ENCODE measurements around the gene ANXA11. TPM values are rescaled to one million over a fixed set of nuclear protein-coding genes. Genes with fewer than 3 reads are reported as not detected.

ANXA11 gene
- total and polyA plus RNA-seq, 2 experiments from 2014 or later = 42.3 to 70.0 TPM

DNA sequence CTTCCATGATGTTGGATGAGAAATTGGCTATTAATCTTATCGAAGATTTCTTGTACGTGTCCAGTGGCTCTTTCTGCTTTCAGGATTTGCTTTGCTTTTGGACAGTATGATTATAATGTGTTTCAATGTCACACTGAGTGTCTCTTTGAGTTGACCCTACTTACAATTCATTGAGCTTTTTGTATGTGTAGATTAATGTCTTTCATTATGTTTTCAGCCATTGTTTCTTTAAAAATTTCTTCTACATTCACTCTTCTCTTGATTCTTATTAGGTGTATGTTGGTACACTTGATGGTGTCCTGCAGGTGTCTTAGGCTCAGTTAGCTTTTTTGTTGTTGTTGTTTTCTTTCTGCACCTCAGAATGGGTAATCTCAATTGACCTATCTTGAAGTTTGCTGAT lies 56.2 kb downstream of the ANXA11 start (continued):
- TF ChIP-seq ZNF462 (CRISPR knock-in tag; IDR thresholded peaks at IDR 0.05) (no peak), POLR2AphosphoS5 (IDR thresholded peaks at IDR 0.05; ENCODE audit: low read depth) (no peak), EZH2phosphoT487 (IDR thresholded peaks at IDR 0.05; ENCODE audit: unreplicated experiment) (no peak)

DNA sequence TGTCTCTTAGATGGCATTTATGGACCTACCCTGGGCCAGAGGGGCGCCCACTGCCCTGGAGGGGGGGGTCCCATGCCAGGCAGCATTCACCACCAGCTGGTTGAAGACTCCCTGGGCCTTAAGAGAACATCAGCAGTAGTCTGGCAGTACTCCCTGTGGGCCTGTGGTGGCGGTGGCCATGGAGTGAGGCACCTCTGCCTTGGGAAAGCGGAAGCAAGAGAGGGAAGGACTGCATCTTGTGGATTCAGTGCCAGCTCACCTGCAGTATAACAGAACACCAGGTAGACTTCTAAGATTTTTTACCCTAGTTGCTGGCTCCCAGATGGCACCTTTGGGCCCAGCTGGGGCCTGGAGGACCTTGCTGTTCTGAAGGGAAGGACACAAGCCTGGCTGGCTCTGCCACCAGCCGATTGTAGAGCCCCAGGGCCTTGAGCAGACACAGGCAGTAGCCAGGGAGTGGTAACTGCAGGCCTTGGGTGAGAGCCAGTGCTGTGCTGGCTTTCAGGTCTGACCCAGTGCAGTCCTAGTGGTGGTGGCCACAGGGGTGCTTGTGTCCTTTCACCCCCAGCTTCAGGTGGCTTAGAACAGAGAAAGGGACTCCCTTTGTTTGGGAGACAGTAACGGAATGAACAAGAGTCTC lies 57.1 kb downstream of the ANXA11 start:
- H3K4me3 ChIP-seq = no peak overlapping the region
- no peaks in the 10 kb centered on the region for H4K20me1 ChIP-seq (replicated peaks; ENCODE audit: insufficient read depth)
- peaks cover 17% of the 10 kb centered on the region for H3K4me1 Mint-ChIP-seq
- H3K4me2 ChIP-seq = no peak overlapping the region
- H2AFZ ChIP-seq = no peak overlapping the region
- H3K79me2 ChIP-seq (replicated peaks; ENCODE audit: insufficient read depth) = no peaks in the 10 kb centered on the region
- no peak overlapping the region for H3K27ac Mint-ChIP-seq
- no peak for DNase-seq (ENCODE audit: low spot score)
- no peaks in the 10 kb centered on the region for H3K27me3 ChIP-seq (ENCODE audit: insufficient read depth)
- no peak for ATAC-seq
- H3K9me3 Mint-ChIP-seq = no peaks in the 10 kb centered on the region; the same call in 2 of the 3 replicates
- peaks cover 9% of the 10 kb centered on the region for H3K27me3 Mint-ChIP-seq (ENCODE audit: insufficient read depth, low read depth, poor library complexity)
- H3K27ac ChIP-seq (ENCODE audit: low read depth) = no peak overlapping the region
- no peaks in the 10 kb centered on the region for H3K36me3 ChIP-seq (ENCODE audit: insufficient read depth)
- peaks cover under 1% of the 10 kb centered on the region; the same call in 1 of the 3 replicates for H3K36me3 Mint-ChIP-seq (ENCODE audit: low read depth)
- H3K4me3 Mint-ChIP-seq = no peak overlapping the region
- no peaks in the 10 kb centered on the region for H3K4me1 ChIP-seq (ENCODE audit: insufficient read depth)
- H3K9me2 ChIP-seq (ENCODE audit: insufficient read depth) = peaks cover 5% of the 10 kb centered on the region; the same call in 1 of the 2 replicates
- H3F3A ChIP-seq (replicated peaks; ENCODE audit: low read depth) = no peaks in the 10 kb centered on the region
- no peak for TF ChIP-seq ZNF462 (CRISPR knock-in tag; IDR thresholded peaks at IDR 0.05)
- no peak for TF ChIP-seq JUNB (IDR thresholded peaks at IDR 0.05; ENCODE audit: unreplicated experiment)
- TF ChIP-seq, protein P1, sequence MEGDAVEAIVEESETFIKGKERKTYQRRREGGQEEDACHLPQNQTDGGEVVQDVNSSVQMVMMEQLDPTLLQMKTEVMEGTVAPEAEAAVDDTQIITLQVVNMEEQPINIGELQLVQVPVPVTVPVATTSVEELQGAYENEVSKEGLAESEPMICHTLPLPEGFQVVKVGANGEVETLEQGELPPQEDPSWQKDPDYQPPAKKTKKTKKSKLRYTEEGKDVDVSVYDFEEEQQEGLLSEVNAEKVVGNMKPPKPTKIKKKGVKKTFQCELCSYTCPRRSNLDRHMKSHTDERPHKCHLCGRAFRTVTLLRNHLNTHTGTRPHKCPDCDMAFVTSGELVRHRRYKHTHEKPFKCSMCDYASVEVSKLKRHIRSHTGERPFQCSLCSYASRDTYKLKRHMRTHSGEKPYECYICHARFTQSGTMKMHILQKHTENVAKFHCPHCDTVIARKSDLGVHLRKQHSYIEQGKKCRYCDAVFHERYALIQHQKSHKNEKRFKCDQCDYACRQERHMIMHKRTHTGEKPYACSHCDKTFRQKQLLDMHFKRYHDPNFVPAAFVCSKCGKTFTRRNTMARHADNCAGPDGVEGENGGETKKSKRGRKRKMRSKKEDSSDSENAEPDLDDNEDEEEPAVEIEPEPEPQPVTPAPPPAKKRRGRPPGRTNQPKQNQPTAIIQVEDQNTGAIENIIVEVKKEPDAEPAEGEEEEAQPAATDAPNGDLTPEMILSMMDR (conservative IDR thresholded peaks at IDR 0.05; ENCODE audit: low read depth in 2 of 2) = no peak
- no peak for TF ChIP-seq ZNF114 (CRISPR knock-in tag; IDR thresholded peaks at IDR 0.05)
- TF ChIP-seq ZNF331 (CRISPR knock-in tag; IDR thresholded peaks at IDR 0.05; ENCODE audit: low read depth) = no peak

Measured in GM23338 (cell line).